ENCODE data around the gene SFMBT1. TPM values are rescaled to one million over a fixed set of nuclear protein-coding genes. Genes with fewer than 3 reads are reported as not detected.

Gene SFMBT1
- total and polyA plus RNA-seq, 8 donors: 8.0 to 12.9 (median 9.4) TPM

DNA sequence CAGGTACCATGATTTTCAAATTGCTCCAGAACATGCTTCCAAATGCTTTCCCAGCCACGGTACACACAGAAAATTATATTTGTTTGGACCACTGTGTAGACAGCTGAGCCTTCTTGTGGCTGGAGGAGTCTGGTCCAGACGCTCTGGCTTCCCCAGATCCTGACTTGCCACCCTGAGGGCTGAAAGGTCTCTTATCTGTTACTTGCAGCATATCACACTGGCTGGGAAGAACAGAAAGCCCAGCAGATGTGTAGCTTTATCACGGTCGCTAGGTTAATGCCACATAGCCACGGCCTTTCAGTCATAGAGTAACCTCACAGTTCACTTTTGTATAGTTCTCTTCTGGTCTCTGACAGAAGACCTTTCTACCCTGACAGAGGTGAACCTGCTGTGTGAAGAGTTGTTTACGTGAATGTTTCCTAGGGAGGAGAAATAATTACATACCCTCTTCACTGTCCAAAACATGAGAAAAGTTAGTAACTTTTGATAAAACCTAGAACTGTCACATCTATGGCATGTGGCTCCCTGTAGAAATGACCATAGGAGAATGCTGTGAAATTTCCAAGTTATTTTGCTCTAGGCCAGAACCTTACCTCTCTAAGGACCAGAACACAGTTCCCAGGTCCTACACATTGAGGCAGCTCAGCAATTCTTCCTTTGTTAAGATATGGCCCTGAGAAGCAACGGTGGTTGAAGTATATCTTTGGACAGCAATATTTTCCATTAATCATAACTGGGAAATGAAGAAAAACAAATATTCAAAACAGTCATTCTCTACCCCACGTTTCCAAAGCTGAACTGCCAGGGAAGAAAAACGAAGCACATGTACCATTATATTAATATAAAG lies 132.8 kb downstream of the SFMBT1 start:
- TF ChIP-seq, protein P1, sequence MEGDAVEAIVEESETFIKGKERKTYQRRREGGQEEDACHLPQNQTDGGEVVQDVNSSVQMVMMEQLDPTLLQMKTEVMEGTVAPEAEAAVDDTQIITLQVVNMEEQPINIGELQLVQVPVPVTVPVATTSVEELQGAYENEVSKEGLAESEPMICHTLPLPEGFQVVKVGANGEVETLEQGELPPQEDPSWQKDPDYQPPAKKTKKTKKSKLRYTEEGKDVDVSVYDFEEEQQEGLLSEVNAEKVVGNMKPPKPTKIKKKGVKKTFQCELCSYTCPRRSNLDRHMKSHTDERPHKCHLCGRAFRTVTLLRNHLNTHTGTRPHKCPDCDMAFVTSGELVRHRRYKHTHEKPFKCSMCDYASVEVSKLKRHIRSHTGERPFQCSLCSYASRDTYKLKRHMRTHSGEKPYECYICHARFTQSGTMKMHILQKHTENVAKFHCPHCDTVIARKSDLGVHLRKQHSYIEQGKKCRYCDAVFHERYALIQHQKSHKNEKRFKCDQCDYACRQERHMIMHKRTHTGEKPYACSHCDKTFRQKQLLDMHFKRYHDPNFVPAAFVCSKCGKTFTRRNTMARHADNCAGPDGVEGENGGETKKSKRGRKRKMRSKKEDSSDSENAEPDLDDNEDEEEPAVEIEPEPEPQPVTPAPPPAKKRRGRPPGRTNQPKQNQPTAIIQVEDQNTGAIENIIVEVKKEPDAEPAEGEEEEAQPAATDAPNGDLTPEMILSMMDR (IDR thresholded peaks at IDR 0.05): no peak
- Histone ChIP-seq H3K36me3 (peaks cover 0 to 40% of the 10 kb centered on the region in 2 donors), H3K27me3 (no peaks in the 10 kb centered on the region), H3K27ac (no peak overlapping the region), H3K4me1 (no peaks in the 10 kb centered on the region), H3K9me3 (no peaks in the 10 kb centered on the region), H3K4me3 (no peak overlapping the region)
- intact Hi-C loops (cut with DNase I): no loop called here
- no peak for ATAC-seq
- no peak for DNase-seq

DNA sequence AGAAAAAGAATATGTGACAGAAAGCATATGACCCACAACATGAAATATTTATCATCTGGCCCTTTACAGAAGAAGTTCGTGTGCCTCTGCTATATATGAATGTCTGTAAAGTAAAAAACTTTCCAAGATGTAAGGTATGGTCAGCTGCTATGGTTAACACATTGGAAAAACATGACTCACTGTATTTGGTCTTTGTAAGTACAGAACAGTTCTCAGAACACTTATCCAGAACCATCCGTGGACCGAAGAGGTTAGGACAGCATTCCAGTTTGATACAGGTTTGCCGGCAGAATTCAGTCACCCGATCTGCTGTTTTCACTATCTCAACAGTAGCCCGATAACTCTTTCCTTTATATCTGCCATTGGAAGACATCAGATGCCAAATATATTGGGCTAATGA lies 135.1 kb downstream of the SFMBT1 start:
- intact Hi-C loops (cut with DNase I): no loop called here
- peaks cover 0 to 50% of the 10 kb centered on the region in 2 donors for H3K36me3 ChIP-seq
- no peak for ATAC-seq

DNA sequence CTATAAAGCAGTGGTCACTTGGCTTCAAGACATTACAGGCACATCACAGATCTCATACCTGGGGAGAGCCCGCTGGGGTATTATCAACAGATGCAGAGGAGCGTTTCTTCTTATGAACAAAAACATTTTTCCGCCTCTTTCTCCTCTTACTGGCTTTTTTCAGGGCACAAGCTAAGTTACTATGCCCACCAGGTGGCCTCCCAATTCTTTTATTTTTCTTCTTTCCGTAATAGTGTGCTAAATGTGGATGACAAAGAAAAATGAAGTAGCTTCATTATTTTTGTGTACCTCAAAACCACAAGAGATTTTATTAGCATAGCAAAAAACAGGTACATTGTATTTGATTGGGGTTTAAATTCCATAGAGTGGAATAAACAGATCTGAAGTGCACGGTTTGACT lies 138.4 kb downstream of the SFMBT1 start:
- H3K27ac ChIP-seq: no peak overlapping the region
- ATAC-seq (no peak), DNase-seq (no peak)
- no peak overlapping the region for H3K4me3 ChIP-seq
- no peaks in the 10 kb centered on the region for H3K4me1 ChIP-seq
- no peaks in the 10 kb centered on the region for H3K9me3 ChIP-seq
- peaks cover 0 to 40% of the 10 kb centered on the region in 2 donors for H3K36me3 ChIP-seq
- H3K27me3 ChIP-seq: no peaks in the 10 kb centered on the region
- intact Hi-C loops (cut with DNase I): no loop called here
- TF ChIP-seq, protein P1 (IDR thresholded peaks at IDR 0.05): no peak

More for the DNA sequence above, 135.1 kb downstream of the SFMBT1 start:
- TF ChIP-seq, protein P1 (IDR thresholded peaks at IDR 0.05): no peak
- no peaks in the 10 kb centered on the region for H3K9me3 ChIP-seq
- H3K4me3 ChIP-seq: no peak overlapping the region
- no peaks in the 10 kb centered on the region for H3K27me3 ChIP-seq
- no peak overlapping the region for H3K27ac ChIP-seq
- DNase-seq: no peak
- H3K4me1 ChIP-seq: no peaks in the 10 kb centered on the region

DNA sequence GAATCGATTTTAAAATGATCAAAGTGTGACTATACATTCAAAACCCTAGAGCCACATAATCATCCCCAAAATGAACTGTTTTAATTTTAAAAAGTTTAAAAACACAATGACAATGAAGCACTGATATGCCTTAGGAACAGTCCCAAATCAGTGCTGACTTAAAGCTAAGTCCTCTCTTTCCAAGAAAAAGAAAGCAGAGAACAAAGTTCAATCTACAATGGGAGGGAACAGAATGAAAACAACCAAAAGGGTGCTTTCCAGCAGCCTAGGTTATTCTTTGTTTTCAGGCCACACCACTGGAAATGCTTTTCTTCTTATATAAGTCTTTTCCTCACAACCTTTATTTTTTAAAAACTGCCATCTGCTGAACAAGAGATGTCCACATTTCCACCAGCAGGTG lies 141.3 kb downstream of the SFMBT1 start:
- DNase-seq (no peak), ATAC-seq (no peak)
- intact Hi-C loops (cut with DNase I): no loop called here
- no peaks in the 10 kb centered on the region for H3K27me3 ChIP-seq
- TF ChIP-seq, protein P1 (IDR thresholded peaks at IDR 0.05): no peak
- H3K4me1 ChIP-seq: no peaks in the 10 kb centered on the region
- no peaks in the 10 kb centered on the region for H3K9me3 ChIP-seq
- H3K4me3 ChIP-seq: no peak overlapping the region
- no peak overlapping the region for H3K27ac ChIP-seq
- peaks cover 0 to 28% of the 10 kb centered on the region in 2 donors for H3K36me3 ChIP-seq

DNA sequence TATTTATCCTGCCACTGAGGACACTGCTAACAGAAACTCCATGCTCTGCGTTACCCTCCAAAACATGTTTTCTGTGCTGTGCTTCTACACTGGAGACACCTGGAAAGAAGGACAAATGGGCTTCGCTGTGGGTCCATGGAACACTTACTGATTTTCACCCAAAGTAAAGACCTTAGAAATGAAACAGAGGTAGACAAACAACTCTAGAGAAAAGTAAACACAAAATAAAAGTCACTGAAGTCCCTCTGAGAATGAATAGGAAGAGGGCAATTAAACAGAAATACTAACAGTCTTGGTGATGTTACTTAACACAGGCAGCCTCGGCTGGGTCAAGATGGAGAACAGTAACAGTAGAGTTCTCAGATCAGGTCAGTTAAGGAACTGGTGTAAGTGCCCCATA lies 141.9 kb downstream of the SFMBT1 start:
- Histone ChIP-seq H3K27ac (no peak overlapping the region), H3K4me1 (no peaks in the 10 kb centered on the region), H3K27me3 (no peaks in the 10 kb centered on the region), H3K36me3 (peaks cover 0 to 26% of the 10 kb centered on the region in 2 donors), H3K9me3 (no peaks in the 10 kb centered on the region), H3K4me3 (no peak overlapping the region)
- TF ChIP-seq, protein P1 (IDR thresholded peaks at IDR 0.05): no peak
- intact Hi-C loops (cut with DNase I): no loop called here
- ATAC-seq (no peak), DNase-seq (no peak)

Measured in left lung (tissue), 10 donors.